ENCODE results near the gene HLA-DQA2. TPM values are rescaled to one million over a fixed set of nuclear protein-coding genes. Genes with fewer than 3 reads are reported as not detected.
"Not testable (repeated sequence)": the region's sequence is repeated elsewhere in the genome, so short reads cannot be mapped to it uniquely, and the experiment has no call there.

Gene HLA-DQA2
- total RNA-seq, 4 donors from 2014 or later, result 0.40 to 3.2 (median 0.42) TPM; not detected in 1

- Histone ChIP-seq H3K4me1 (no peaks in the 10 kb centered on the region), H3K9me3 (no peaks in the 10 kb centered on the region), H3K36me3 (no peaks in the 10 kb centered on the region), H3K27me3 (peaks cover 0 to 5% (median 0%) of the 10 kb centered on the region in 4 donors), H3K27ac (replicated peaks in 1 of 4) (no peak overlapping the region), H3K4me3 (no peak overlapping the region)
- 56% methylated on average over 3 of the region's 3 CpGs for WGBS
- TF ChIP-seq, protein P1, sequence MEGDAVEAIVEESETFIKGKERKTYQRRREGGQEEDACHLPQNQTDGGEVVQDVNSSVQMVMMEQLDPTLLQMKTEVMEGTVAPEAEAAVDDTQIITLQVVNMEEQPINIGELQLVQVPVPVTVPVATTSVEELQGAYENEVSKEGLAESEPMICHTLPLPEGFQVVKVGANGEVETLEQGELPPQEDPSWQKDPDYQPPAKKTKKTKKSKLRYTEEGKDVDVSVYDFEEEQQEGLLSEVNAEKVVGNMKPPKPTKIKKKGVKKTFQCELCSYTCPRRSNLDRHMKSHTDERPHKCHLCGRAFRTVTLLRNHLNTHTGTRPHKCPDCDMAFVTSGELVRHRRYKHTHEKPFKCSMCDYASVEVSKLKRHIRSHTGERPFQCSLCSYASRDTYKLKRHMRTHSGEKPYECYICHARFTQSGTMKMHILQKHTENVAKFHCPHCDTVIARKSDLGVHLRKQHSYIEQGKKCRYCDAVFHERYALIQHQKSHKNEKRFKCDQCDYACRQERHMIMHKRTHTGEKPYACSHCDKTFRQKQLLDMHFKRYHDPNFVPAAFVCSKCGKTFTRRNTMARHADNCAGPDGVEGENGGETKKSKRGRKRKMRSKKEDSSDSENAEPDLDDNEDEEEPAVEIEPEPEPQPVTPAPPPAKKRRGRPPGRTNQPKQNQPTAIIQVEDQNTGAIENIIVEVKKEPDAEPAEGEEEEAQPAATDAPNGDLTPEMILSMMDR (IDR thresholded peaks at IDR 0.05), result no peak
- TF ChIP-seq POLR2AphosphoS5 (IDR thresholded peaks at IDR 0.05) (no peak), EP300 (IDR thresholded peaks at IDR 0.05) (no peak), POLR2A (IDR thresholded peaks at IDR 0.05; ENCODE audit: low read depth) (no peak)
- intact Hi-C loops (cut with DNase I), result no loop called here
- DNase-seq (ENCODE audit: extremely low spot score), result no peak
Measured at GRCh38 chr6:32718879-32719278, 22.3 kb upstream of the HLA-DQA2 start.

- WGBS, result 46% methylated on average over 2 of the region's 2 CpGs
Measured at GRCh38 chr6:32738126-32738525, 3.1 kb upstream of the HLA-DQA2 start.

GRCh38 chr6:32742374-32742773 lies 1.2 kb downstream of the HLA-DQA2 start:
- intact Hi-C loops (cut with DNase I), result no loop called here
- no peak for DNase-seq (ENCODE audit: extremely low spot score)
- H3K4me1 ChIP-seq, result no peaks in the 10 kb centered on the region
- H3K27ac ChIP-seq (replicated peaks in 1 of 4), result no peak overlapping the region
- H3K27me3 ChIP-seq, result peaks cover 0 to 10% (median 0%) of the 10 kb centered on the region in 4 donors
- no peak overlapping the region for H3K4me3 ChIP-seq
- no peaks in the 10 kb centered on the region for H3K9me3 ChIP-seq
- no peaks in the 10 kb centered on the region for H3K36me3 ChIP-seq
- TF ChIP-seq, protein P1 (IDR thresholded peaks at IDR 0.05), result no peak
- TF ChIP-seq POLR2AphosphoS5 (IDR thresholded peaks at IDR 0.05), result no peak
- no peak for TF ChIP-seq EP300 (IDR thresholded peaks at IDR 0.05)
- TF ChIP-seq POLR2A (IDR thresholded peaks at IDR 0.05; ENCODE audit: low read depth), result no peak
- WGBS, result 92% methylated on average over 3 of the region's 3 CpGs

More at GRCh38 chr6:32738126-32738525, 3.1 kb upstream of the HLA-DQA2 start:
- no peak overlapping the region for H3K4me3 ChIP-seq
- H3K27ac ChIP-seq (replicated peaks in 1 of 4), result no peak overlapping the region
- DNase-seq (ENCODE audit: extremely low spot score), result no peak
- no peaks in the 10 kb centered on the region for H3K36me3 ChIP-seq
- no peaks in the 10 kb centered on the region for H3K4me1 ChIP-seq
- peaks cover 0 to 3% (median 0%) of the 10 kb centered on the region in 4 donors for H3K27me3 ChIP-seq
- H3K9me3 ChIP-seq, result no peaks in the 10 kb centered on the region
- intact Hi-C loops (cut with DNase I), result no loop called here
- TF ChIP-seq, protein P1 (IDR thresholded peaks at IDR 0.05), result no peak
- no peak for TF ChIP-seq POLR2A (IDR thresholded peaks at IDR 0.05; ENCODE audit: low read depth)
- no peak for TF ChIP-seq POLR2AphosphoS5 (IDR thresholded peaks at IDR 0.05)
- no peak for TF ChIP-seq EP300 (IDR thresholded peaks at IDR 0.05)

DNA sequence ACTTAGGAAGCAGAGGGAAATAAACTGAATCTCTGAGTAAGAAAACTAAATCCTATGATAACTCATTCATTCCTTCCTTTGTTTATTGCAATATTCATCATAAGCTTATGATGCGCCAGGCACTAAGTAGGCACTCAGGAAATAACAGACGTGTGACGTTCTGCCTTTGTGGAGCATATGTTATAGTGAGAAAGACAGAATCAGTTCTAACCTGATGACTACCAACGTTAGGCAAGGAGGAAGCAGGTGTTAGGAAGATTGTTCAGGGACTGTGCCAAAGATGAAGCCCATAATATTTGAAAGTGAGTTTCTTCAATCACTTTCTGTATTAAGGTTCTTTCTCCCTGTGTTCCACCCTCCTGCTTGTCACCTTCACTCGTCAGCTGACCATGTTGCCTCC lies 3.6 kb downstream of the HLA-DQA2 start:
- WGBS, result 41% methylated on average over 5 of the region's 5 CpGs
- no peak overlapping the region for H3K27ac ChIP-seq (replicated peaks in 1 of 4)
- no peak for TF ChIP-seq EP300 (IDR thresholded peaks at IDR 0.05)
- TF ChIP-seq, protein P1 (IDR thresholded peaks at IDR 0.05), result no peak
- no peak for TF ChIP-seq POLR2A (IDR thresholded peaks at IDR 0.05; ENCODE audit: low read depth)
- TF ChIP-seq POLR2AphosphoS5 (IDR thresholded peaks at IDR 0.05), result no peak
- no peak for DNase-seq (ENCODE audit: extremely low spot score)
- no peaks in the 10 kb centered on the region for H3K9me3 ChIP-seq
- intact Hi-C loops (cut with DNase I), result loop anchor here (5.0 kb wide), 1 partner anchor 102 kb away; no protein-coding TSS in a partner anchor
- H3K4me1 ChIP-seq, result no peaks in the 10 kb centered on the region
- H3K36me3 ChIP-seq, result no peaks in the 10 kb centered on the region
- no peak overlapping the region for H3K4me3 ChIP-seq
- peaks cover 0 to 13% (median 0%) of the 10 kb centered on the region in 4 donors for H3K27me3 ChIP-seq

GRCh38 chr6:32745649-32746048 lies 4.5 kb downstream of the HLA-DQA2 start:
- H3K27me3 ChIP-seq, result peaks cover 0 to 17% (median 0%) of the 10 kb centered on the region in 4 donors
- not testable (repeated sequence) for H3K4me3 ChIP-seq; H3K27ac ChIP-seq (replicated peaks in 1 of 4); H3K36me3 ChIP-seq; H3K9me3 ChIP-seq; DNase-seq (ENCODE audit: extremely low spot score); H3K4me1 ChIP-seq
- intact Hi-C loops (cut with DNase I), result loop anchor here (5.0 kb wide), 1 partner anchor 103 kb away; no protein-coding TSS in a partner anchor
- WGBS, result 50% methylated on average over 1 of the region's 1 CpG
